Esophagus muscularis mucosa (tissue), 4 donors: ENCODE results near the gene STK4. TPM values are rescaled to one million over a fixed set of nuclear protein-coding genes. Genes with fewer than 3 reads are reported as not detected.

Experiments used
- DNase-seq: peaks from one replicate; pipeline ENCODE4 v3.0.0-alpha.2; 2017; ENCODE audit errors: extremely low spot score
- H3K27ac ChIP-seq, 4 donors: fragments of 200-600 bp; sonication (generic); replicated peaks in 1 of 4; 1 replicate in 3 of 4; 2 replicates in 1 of 4; pipeline ENCODE4 v1.5.1; 2016 to 2019; ENCODE audit warnings: mild to moderate bottlenecking in 1 of 4
- H3K27me3 ChIP-seq, 4 donors: fragments of 200-600 bp; sonication (generic); one replicate each; pipeline versions ENCODE4 v1.5.1 to v1.6.0; 2016 to 2019
- H3K36me3 ChIP-seq, 4 donors: fragments of 200-600 bp; sonication (generic); one replicate each; pipeline ENCODE4 v1.5.1; 2016 to 2019
- H3K4me1 ChIP-seq, 4 donors: fragments of 200-600 bp; sonication (generic); one replicate each; pipeline ENCODE4 v1.5.1; 2016 to 2019
- H3K4me3 ChIP-seq, 4 donors: fragments of 200-600 bp; sonication (generic); 1 replicate in 2 of 4; 2 replicates in 2 of 4; pipeline ENCODE4 v1.5.1; 2016 to 2019; ENCODE audit warnings: mild to moderate bottlenecking in 4 of 4, moderate library complexity in 1 of 4
- H3K9me3 ChIP-seq, 4 donors: fragments of 200-600 bp; sonication (generic); 1 replicate in 3 of 4; 2 replicates in 1 of 4; pipeline ENCODE4 v1.5.1; 2016 to 2019
- CTCF ChIP-seq, 3 experiments: fragments of 200-600 bp in 2 of 3; fragments of 450-650 bp in 1 of 3; sonication (generic) in 2 of 3; IDR thresholded peaks; one replicate each; pipeline ENCODE4 v1.5.1; 2017 to 2019; ENCODE audit warnings: antibody characterized with exemption in 3 of 3, mild to moderate bottlenecking in 2 of 3, moderate library complexity in 1 of 3
- EP300 ChIP-seq: sonication (generic); formaldehyde crosslinking; IDR thresholded peaks from one replicate; pipeline ENCODE4 v1.6.1; 2017; ENCODE audit warnings: antibody characterized with exemption
- POLR2A ChIP-seq: fragments of 450-650 bp; IDR thresholded peaks from one replicate; pipeline ENCODE4 v1.6.1; 2017; ENCODE audit warnings: antibody characterized with exemption, moderate library complexity, mild to moderate bottlenecking, low read depth
- POLR2AphosphoS5 ChIP-seq, 2 donors: sonication (generic); formaldehyde crosslinking; IDR thresholded peaks; one replicate each; pipeline ENCODE4 v1.6.1; 2017; ENCODE audit warnings: antibody characterized with exemption in 2 of 2
- WGBS: methylation state at CpG from one replicate; pipeline ENCODE4 v1.1.5; 2018; 5-methylcytosine and 5-hydroxymethylcytosine counted together
- intact Hi-C: fragments of 100-400 bp; cut with DNase I; formaldehyde crosslinking; loops from one replicate; pipeline ENCODE4 v1.15.1; 2023
- total RNA-seq, 4 donors: library from RNA; depleted of rRNA; stranded (reverse); fragments of >200 nt; gene quantifications; one replicate each; pipeline versions ENCODE4 v1.1.0 to v1.2.1, GENCODE V29; 2016

STK4 gene
- total RNA-seq, 4 donors from 2014 or later: 26.0 to 31.6 (median 27.7) TPM

- Histone ChIP-seq H3K4me1 (peaks cover 9 to 25% (median 22%) of the 10 kb centered on the region in 4 donors), H3K4me3 (peak overlapping the region; percentile 0 to 28 (median 10)), H3K27me3 (no peaks in the 10 kb centered on the region), H3K36me3 (peaks cover 5 to 41% (median 20%) of the 10 kb centered on the region in 4 donors), H3K27ac (peak overlapping the region; percentile 35 to 57 (median 50)), H3K9me3 (no peaks in the 10 kb centered on the region)
- intact Hi-C loops: no loop called here
- no peak for DNase-seq
- TF ChIP-seq POLR2A (no peak), POLR2AphosphoS5 (IDR thresholded peaks at IDR 0.05) (no peak), CTCF (IDR thresholded peaks at IDR 0.05) (no peak), EP300 (no peak)
These were observed 24.6 kb downstream of the STK4 start for GRCh38 chr20:44990957-44991356.

- H3K27ac ChIP-seq: peak overlapping the region in 2 of 4 donors; percentile 17 to 34
- no peak for TF ChIP-seq EP300
- no peak for TF ChIP-seq CTCF (IDR thresholded peaks at IDR 0.05)
- no peak for TF ChIP-seq POLR2AphosphoS5 (IDR thresholded peaks at IDR 0.05)
- no peak for TF ChIP-seq POLR2A
- DNase-seq: no peak
- H3K4me1 ChIP-seq: peaks cover 9 to 25% (median 22%) of the 10 kb centered on the region in 4 donors
- peaks cover 21 to 41% (median 31%) of the 10 kb centered on the region in 4 donors for H3K36me3 ChIP-seq
- no peaks in the 10 kb centered on the region for H3K27me3 ChIP-seq
- 87% methylated on average over 3 of the region's 3 CpGs for WGBS
- H3K9me3 ChIP-seq: no peaks in the 10 kb centered on the region
- intact Hi-C loops: no loop called here
- no peak overlapping the region for H3K4me3 ChIP-seq
These were observed 27.0 kb downstream of the STK4 start for GRCh38 chr20:44993343-44993742.

- no peak overlapping the region for H3K4me3 ChIP-seq
- TF ChIP-seq POLR2A (no peak), CTCF (IDR thresholded peaks at IDR 0.05) (no peak), EP300 (no peak), POLR2AphosphoS5 (IDR thresholded peaks at IDR 0.05) (no peak)
- H3K36me3 ChIP-seq: peaks cover 44 to 70% (median 57%) of the 10 kb centered on the region in 4 donors
- DNase-seq: no peak
- H3K9me3 ChIP-seq: no peaks in the 10 kb centered on the region
- intact Hi-C loops: no loop called here
- 95% methylated on average over 6 of the region's 6 CpGs for WGBS
- no peak overlapping the region for H3K27ac ChIP-seq
- peaks cover 5 to 8% (median 6%) of the 10 kb centered on the region in 4 donors for H3K4me1 ChIP-seq
- no peaks in the 10 kb centered on the region for H3K27me3 ChIP-seq
These were observed 30.9 kb downstream of the STK4 start for GRCh38 chr20:44997171-44997570.

GRCh38 chr20:44997668-44998067 is 31.4 kb downstream of the STK4 start:
- 98% methylated on average over 5 of the region's 5 CpGs for WGBS
- H3K9me3 ChIP-seq: no peaks in the 10 kb centered on the region
- TF ChIP-seq CTCF (IDR thresholded peaks at IDR 0.05) (no peak), POLR2AphosphoS5 (IDR thresholded peaks at IDR 0.05) (no peak), POLR2A (no peak), EP300 (no peak)
- no peak overlapping the region for H3K4me3 ChIP-seq
- H3K27ac ChIP-seq: no peak overlapping the region
- peaks cover 5 to 6% (median 5%) of the 10 kb centered on the region in 4 donors for H3K4me1 ChIP-seq
- no peak for DNase-seq
- no peaks in the 10 kb centered on the region for H3K27me3 ChIP-seq
- intact Hi-C loops: no loop called here
- H3K36me3 ChIP-seq: peaks cover 45 to 74% (median 60%) of the 10 kb centered on the region in 4 donors

GRCh38 chr20:45008521-45009049 is 42.3 kb downstream of the STK4 start:
- Histone ChIP-seq H3K27ac (no peak overlapping the region), H3K4me3 (no peak overlapping the region), H3K36me3 (peaks cover 5 to 64% (median 27%) of the 10 kb centered on the region in 4 donors), H3K9me3 (no peaks in the 10 kb centered on the region), H3K4me1 (peaks cover 0 to 11% (median 7%) of the 10 kb centered on the region in 4 donors), H3K27me3 (no peaks in the 10 kb centered on the region)
- TF ChIP-seq POLR2A: no peak
- no peak for TF ChIP-seq EP300
- TF ChIP-seq CTCF (IDR thresholded peaks at IDR 0.05): no peak
- TF ChIP-seq POLR2AphosphoS5 (IDR thresholded peaks at IDR 0.05): no peak
- DNase-seq: no peak
- intact Hi-C loops: no loop called here
